CD14-positive monocyte (primary cell): ENCODE measurements around the gene EEIG1. TPM values are rescaled to one million over a fixed set of nuclear protein-coding genes. Genes with fewer than 3 reads are reported as not detected.

ENCODE experiments used
- DNase-seq, 3 donors: peaks; one replicate each; pipeline ENCODE4 v3.0.0-alpha.2; 2011 to 2022
- H2AFZ ChIP-seq: 2 replicates; pipeline ENCODE4 v1.6.0; 2012; ENCODE audit warnings: mild to moderate bottlenecking, low read depth, low read length, inconsistent platforms; ENCODE audit not compliant: insufficient read depth, poor library complexity, severe bottlenecking
- H3K27ac ChIP-seq, 2 donors: 1 replicate in 1 of 2; 2 replicates in 1 of 2; pipeline ENCODE4 v1.5.1; 2012 to 2013; ENCODE audit warnings: low read length in 2 of 2, control low read depth in 1 of 2, inconsistent platforms in 1 of 2, low read depth in 1 of 2, mild to moderate bottlenecking in 1 of 2
- H3K27me3 ChIP-seq, 2 donors: one replicate each; pipeline versions ENCODE4 v1.6.0 to v1.6.1; 2011 to 2013; ENCODE audit warnings: low read length in 2 of 2; ENCODE audit not compliant: control insufficient read depth in 2 of 2, insufficient read depth in 2 of 2
- H3K36me3 ChIP-seq, 2 donors: replicated peaks in 1 of 2; 1 replicate in 1 of 2; 2 replicates in 1 of 2; pipeline versions ENCODE4 v1.5.1 to v1.6.1; 2012 to 2013; ENCODE audit warnings: low read length in 2 of 2, control low read depth in 1 of 2, inconsistent platforms in 1 of 2, mild to moderate bottlenecking in 1 of 2; ENCODE audit not compliant: insufficient read depth in 2 of 2, control insufficient read depth in 1 of 2
- H3K4me1 ChIP-seq, 2 donors: 1 replicate in 1 of 2; 2 replicates in 1 of 2; pipeline versions ENCODE4 v1.5.1 to v1.6.1; 2012 to 2013; ENCODE audit warnings: low read length in 2 of 2, control low read depth in 1 of 2, inconsistent platforms in 1 of 2, mild to moderate bottlenecking in 1 of 2, moderate library complexity in 1 of 2; ENCODE audit not compliant: insufficient read depth in 2 of 2, control insufficient read depth in 1 of 2
- H3K4me2 ChIP-seq: replicated peaks from 2 replicates; pipeline ENCODE3; 2012; ENCODE audit warnings: low read length, moderate library complexity, mild to moderate bottlenecking; ENCODE audit not compliant: poor library complexity, severe bottlenecking; ENCODE audit errors: extremely low read depth
- H3K4me3 ChIP-seq, 3 experiments: fragments of 200-600 bp in 1 of 3; sonication (generic) in 1 of 3; replicated peaks in 1 of 3; 1 replicate in 2 of 3; 2 replicates in 1 of 3; pipeline ENCODE4 v1.5.1; 2011 to 2013; ENCODE audit warnings: low read length in 3 of 3, mild to moderate bottlenecking in 3 of 3, control low read depth in 2 of 3, low read depth in 2 of 3, inconsistent platforms in 1 of 3, moderate library complexity in 1 of 3
- H3K79me2 ChIP-seq: 2 replicates; pipeline ENCODE4 v1.6.0; 2012; ENCODE audit warnings: mild to moderate bottlenecking, control low read depth, inconsistent platforms, low read length, moderate library complexity; ENCODE audit not compliant: insufficient read depth
- H3K9ac ChIP-seq: 2 replicates; pipeline ENCODE4 v1.6.0; 2017; ENCODE audit warnings: low read length, mild to moderate bottlenecking; ENCODE audit not compliant: insufficient read depth, poor library complexity, severe bottlenecking
- H3K9me3 ChIP-seq, 2 donors: replicated peaks in 1 of 2; 1 replicate in 1 of 2; 2 replicates in 1 of 2; pipeline versions ENCODE4 v1.5.1 to v1.6.1; 2012 to 2013; ENCODE audit warnings: low read length in 2 of 2, control low read depth in 1 of 2; ENCODE audit not compliant: control insufficient read depth in 1 of 2, insufficient read depth in 1 of 2
- H4K20me1 ChIP-seq: 2 replicates; pipeline ENCODE4 v1.6.0; 2012; ENCODE audit warnings: mild to moderate bottlenecking, low read length, control low read depth, moderate library complexity; ENCODE audit not compliant: insufficient read depth
- H3K27ac Mint-ChIP-seq, 7 donors: one replicate each; pipeline ENCODE4 v1.8.0; 2020; ENCODE audit warnings: mild to moderate bottlenecking in 7 of 7, mixed read lengths in 7 of 7, moderate library complexity in 6 of 7, inconsistent platforms in 2 of 7
- H3K27me3 Mint-ChIP-seq, 3 donors: one replicate each; pipeline ENCODE4 v1.8.0; 2021 to 2022; ENCODE audit warnings: low read depth in 3 of 3, mild to moderate bottlenecking in 3 of 3, mixed read lengths in 3 of 3, moderate library complexity in 3 of 3, inconsistent platforms in 1 of 3
- H3K36me3 Mint-ChIP-seq, 2 donors: one replicate each; pipeline ENCODE4 v1.8.0; 2020; ENCODE audit warnings: mixed read lengths in 2 of 2, inconsistent platforms in 1 of 2, mild to moderate bottlenecking in 1 of 2
- H3K4me1 Mint-ChIP-seq: one replicate; pipeline ENCODE4 v1.8.0; 2020; ENCODE audit warnings: mild to moderate bottlenecking, mixed read lengths
- H3K4me3 Mint-ChIP-seq, 2 donors: one replicate each; pipeline ENCODE4 v1.8.0; 2020; ENCODE audit warnings: mild to moderate bottlenecking in 2 of 2, mixed read lengths in 2 of 2, moderate library complexity in 1 of 2
- H3K9me3 Mint-ChIP-seq, 7 donors: one replicate each; pipeline ENCODE4 v1.8.0; 2020 to 2022; ENCODE audit warnings: mixed read lengths in 7 of 7, mild to moderate bottlenecking in 6 of 7, moderate library complexity in 6 of 7, inconsistent platforms in 2 of 7
- CTCF ChIP-seq: fragments of 200-600 bp; IDR thresholded peaks from one replicate; pipeline ENCODE4 v1.8.0; 2022; ENCODE audit warnings: antibody characterized with exemption, mild to moderate bottlenecking
- WGBS: methylation state at CpG from one replicate; pipeline ENCODE4 v1.1.5; 2013; ENCODE audit warnings: missing lambda C conversion rate; ENCODE audit not compliant: insufficient coverage; 5-methylcytosine and 5-hydroxymethylcytosine counted together
- intact Hi-C, 2 donors: fragments of 100-400 bp; cut with micrococcal nuclease; formaldehyde crosslinking; loops; one replicate each; pipeline versions ENCODE4 v1.15.0 to v1.15.1; 2023
- polyA plus RNA-seq, 3 donors: library from polyadenylated mRNA; depleted of rRNA in 1 of 3; unstranded in 2 of 3; stranded (reverse) in 1 of 3; fragments of 300-500 nt in 2 of 3; fragments of >200 nt in 1 of 3; fragmentation: Illumina TruSeq in 2 of 3; gene quantifications; 1 replicate in 2 of 3; 2 replicates in 1 of 3; pipeline ENCODE4 v1.2.3, GENCODE V29; 2012 to 2021

Gene EEIG1
- polyA plus RNA-seq, 3 donors = 0.86 to 2.3 (median 2.1) TPM

DNA sequence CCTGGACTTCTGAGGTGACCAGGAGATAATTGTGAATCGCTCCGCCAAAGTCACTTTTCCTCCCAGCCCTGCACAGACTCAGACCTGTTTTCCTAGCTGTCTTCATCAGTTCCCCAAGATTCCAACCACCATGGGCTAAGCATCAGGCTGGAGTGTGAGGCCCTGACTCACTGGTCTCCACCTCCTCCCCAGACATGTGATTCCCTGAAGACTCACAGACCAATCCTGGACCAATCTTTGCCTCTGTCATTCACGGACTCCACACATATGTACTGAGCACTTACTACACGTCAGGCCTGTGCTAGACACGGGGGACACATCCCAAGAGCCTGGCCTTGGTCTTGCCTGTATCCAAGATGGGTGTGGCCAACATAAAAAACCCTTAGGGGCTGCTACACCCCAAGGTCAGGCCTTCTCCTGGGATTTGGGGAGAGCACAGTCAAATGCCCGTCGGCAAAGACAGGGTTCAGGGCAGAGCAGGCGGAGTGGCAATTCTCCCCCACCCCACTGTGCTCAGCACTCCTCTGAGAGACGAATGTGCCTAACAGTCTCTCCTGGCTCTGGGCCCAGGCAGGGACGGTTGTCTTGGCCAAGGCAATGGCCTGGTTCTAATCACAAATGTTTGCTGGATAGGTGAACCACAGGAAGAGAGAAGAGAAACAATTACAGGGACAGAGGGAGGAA, 11.9 kb downstream of the EEIG1 start:
- Histone ChIP-seq H3K79me2 (no peaks in the 10 kb centered on the region), H3K4me1 (peaks cover 21 to 40% of the 10 kb centered on the region in 2 donors), H3K27me3 (no peaks in the 10 kb centered on the region), H3K4me3 (no peak overlapping the region), H4K20me1 (no peaks in the 10 kb centered on the region), H3K36me3 (no peaks in the 10 kb centered on the region), H3K9me3 (no peaks in the 10 kb centered on the region), H3K9ac (no peak overlapping the region), H2AFZ (no peak overlapping the region), H3K4me2 (no peak overlapping the region), H3K27ac (no peak overlapping the region)
- Mint-ChIP-seq H3K4me1 (peaks cover 47% of the 10 kb centered on the region), H3K9me3 (peaks cover 0 to 2% (median 0%) of the 10 kb centered on the region in 7 donors), H3K4me3 (no peak overlapping the region), H3K27ac (peak overlapping the region in 1 of 7 donors; percentile 78), H3K36me3 (peaks cover 0 to 2% of the 10 kb centered on the region in 2 donors), H3K27me3 (peaks cover 2 to 8% (median 4%) of the 10 kb centered on the region in 3 donors)
- WGBS = 90% methylated on average over 6 of the region's 10 CpGs
- TF ChIP-seq CTCF = no peak
- no peak for DNase-seq
- intact Hi-C loops = no loop called here

GRCh38 chr9:127968042-127968441, 12.7 kb downstream of the EEIG1 start:
- Histone ChIP-seq H3K4me3 (no peak overlapping the region), H3K4me2 (no peak overlapping the region), H3K79me2 (no peaks in the 10 kb centered on the region), H3K9me3 (no peaks in the 10 kb centered on the region), H3K9ac (no peak overlapping the region), H3K27ac (no peak overlapping the region), H3K36me3 (no peaks in the 10 kb centered on the region), H3K27me3 (no peaks in the 10 kb centered on the region), H3K4me1 (peaks cover 21 to 40% of the 10 kb centered on the region in 2 donors), H2AFZ (no peak overlapping the region), H4K20me1 (no peaks in the 10 kb centered on the region)
- peaks cover 0 to 2% (median 0%) of the 10 kb centered on the region in 7 donors for H3K9me3 Mint-ChIP-seq
- intact Hi-C loops = no loop called here
- DNase-seq = peak in 2 of 3 donors; percentile 17 to 55
- peak overlapping the region in 5 of 7 donors; percentile 16 to 81 (median 57) for H3K27ac Mint-ChIP-seq
- peaks cover 0 to 2% of the 10 kb centered on the region in 2 donors for H3K36me3 Mint-ChIP-seq
- TF ChIP-seq CTCF = no peak
- peaks cover 47% of the 10 kb centered on the region for H3K4me1 Mint-ChIP-seq
- 83% methylated on average over 1 of the region's 3 CpGs for WGBS
- H3K27me3 Mint-ChIP-seq = peaks cover 2 to 8% (median 4%) of the 10 kb centered on the region in 3 donors
- no peak overlapping the region for H3K4me3 Mint-ChIP-seq
